ENCODE results near the gene ETV3. TPM values are rescaled to one million over a fixed set of nuclear protein-coding genes. Genes with fewer than 3 reads are reported as not detected.
"Not testable (repeated sequence)": the region's sequence is repeated elsewhere in the genome, so short reads cannot be mapped to it uniquely, and the experiment has no call there.

The ETV3 gene
- total RNA-seq, result 10 to 100 TPM; 20.0 to 28.0 (median 22.0) TPM

DNA sequence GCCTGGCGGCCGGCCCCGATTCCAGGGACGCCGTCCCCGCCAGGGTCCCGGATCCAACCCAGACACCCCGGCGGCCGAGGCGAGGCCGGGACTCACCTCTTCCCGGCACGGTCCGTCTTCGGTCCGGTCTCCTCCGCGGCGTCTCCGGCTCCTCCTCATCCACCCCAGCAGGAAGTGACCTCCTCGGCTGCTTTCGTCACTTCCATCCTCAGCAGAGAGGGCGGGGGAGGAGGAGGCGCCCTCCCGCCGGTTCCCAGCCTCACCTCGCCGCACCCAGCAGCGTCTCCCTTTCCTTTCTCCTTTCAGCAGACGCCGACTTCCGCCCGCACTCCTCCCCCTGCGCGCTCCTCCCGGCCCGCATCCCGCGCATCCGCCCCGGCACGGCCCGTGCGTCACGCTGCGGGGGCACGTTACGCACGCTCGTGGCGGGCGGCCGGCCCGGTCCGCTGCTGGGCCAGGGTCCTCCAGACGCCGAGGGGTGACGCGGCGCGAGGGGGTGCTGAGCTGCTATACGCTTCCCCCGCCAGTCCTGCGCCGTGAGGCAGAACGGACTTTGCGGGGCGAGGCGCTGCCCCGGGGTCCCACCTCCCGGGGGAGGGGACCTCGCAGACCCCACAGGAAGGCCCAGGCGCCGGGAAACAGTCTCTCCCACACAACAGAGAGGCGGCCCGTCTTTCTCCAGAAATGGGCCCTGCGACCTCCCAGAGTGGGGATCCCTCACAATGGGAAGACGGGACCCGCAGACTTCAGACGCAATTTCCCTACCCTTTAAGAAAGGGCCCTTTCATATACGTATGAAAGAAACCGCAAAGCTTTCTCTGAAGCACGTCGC is at the start of gene ETV3:
Gene ETV3, minus strand, starts transcription at position 176 of the 832 bp plus-strand sequence. CDS start 2,043 bp downstream, outside the sequence.
- intact Hi-C loops (cut with DNase I; ENCODE audit: low total_unique reads), result no loop called here
- Histone ChIP-seq H3K36me3 (no peaks in the 10 kb centered on the region), H3K4me1 (peaks cover 0 to 17% of the 10 kb centered on the region in 2 donors), H3K27ac (peak within 1 kb of the TSS; percentile 98 to 99), H3K4me3 (peak within 1 kb of the TSS; percentile 88 to 97 (median 96)), H3K27me3 (no peaks in the 10 kb centered on the region), H3K9me3 (no peaks in the 10 kb centered on the region)
- DNase-seq (ENCODE audit: low spot score in 2 of 2), result peak; percentile 92 to 93
- TF ChIP-seq CTCF (IDR thresholded peaks at IDR 0.05), result no peak
- TF ChIP-seq POLR2A (IDR thresholded peaks at IDR 0.05), result peak; percentile 91
- peak; percentile 95 to 99 (median 96) for TF ChIP-seq POLR2AphosphoS5 (IDR thresholded peaks at IDR 0.05)

DNA sequence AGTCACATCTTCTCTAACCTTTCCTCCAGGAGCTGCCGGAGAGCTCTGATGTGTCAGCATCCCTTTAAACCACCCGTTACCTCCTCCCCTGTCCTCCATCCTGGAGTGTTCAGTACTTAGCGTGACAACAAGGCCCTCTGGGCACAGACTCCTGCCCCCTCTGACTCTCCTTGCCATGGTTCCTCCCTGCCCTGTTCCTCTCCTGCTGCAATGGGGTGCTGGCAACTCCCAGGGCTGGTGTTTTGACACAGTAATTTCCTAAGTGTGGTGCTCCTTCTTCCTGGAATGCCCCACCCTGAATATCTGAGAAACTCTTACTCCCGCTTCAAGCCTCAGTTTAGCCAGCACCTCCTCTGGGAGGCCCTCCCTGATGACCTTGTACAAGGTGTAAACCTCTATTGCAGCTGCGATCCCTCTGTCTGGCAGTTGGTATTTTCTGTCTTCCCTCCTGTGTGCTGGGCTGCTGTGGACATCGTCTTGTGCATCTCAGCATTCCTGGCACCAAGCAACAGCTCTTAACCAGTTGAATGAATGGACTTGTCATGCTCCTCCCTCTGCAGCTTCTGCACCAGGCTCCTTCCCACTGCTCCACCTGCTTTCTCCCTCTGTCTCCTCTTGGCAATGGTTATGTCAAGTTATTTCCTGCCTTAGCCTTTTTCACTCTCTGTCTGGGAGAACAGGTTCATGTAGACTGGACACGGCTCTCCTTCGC is 48.2 kb upstream of the ETV3 start:
- H3K27me3 ChIP-seq, result peaks cover 0 to 4% of the 10 kb centered on the region in 2 donors
- intact Hi-C loops (cut with DNase I; ENCODE audit: low total_unique reads), result loop anchor here (10.0 kb wide), 1 partner anchor 308 kb away; no protein-coding TSS in a partner anchor
- no peak overlapping the region for H3K27ac ChIP-seq
- no peak for DNase-seq (ENCODE audit: low spot score in 2 of 2)
- TF ChIP-seq CTCF (IDR thresholded peaks at IDR 0.05) (no peak), POLR2A (IDR thresholded peaks at IDR 0.05) (no peak), POLR2AphosphoS5 (IDR thresholded peaks at IDR 0.05) (no peak)
- no peaks in the 10 kb centered on the region for H3K4me1 ChIP-seq
- no peaks in the 10 kb centered on the region for H3K9me3 ChIP-seq
- no peak overlapping the region for H3K4me3 ChIP-seq
- H3K36me3 ChIP-seq, result no peaks in the 10 kb centered on the region

GRCh38 chr1:157183870-157184269 is 45.7 kb upstream of the ETV3 start:
- intact Hi-C loops (cut with DNase I; ENCODE audit: low total_unique reads), result loop anchor here (10.0 kb wide), 1 partner anchor 311 kb away; no protein-coding TSS in a partner anchor
- H3K4me1 ChIP-seq, result no peaks in the 10 kb centered on the region
- DNase-seq (ENCODE audit: low spot score in 2 of 2), result no peak
- TF ChIP-seq POLR2AphosphoS5 (IDR thresholded peaks at IDR 0.05) (no peak), CTCF (IDR thresholded peaks at IDR 0.05) (no peak), POLR2A (IDR thresholded peaks at IDR 0.05) (no peak)
- H3K27me3 ChIP-seq, result peaks cover 0 to 4% of the 10 kb centered on the region in 2 donors
- no peak overlapping the region for H3K4me3 ChIP-seq
- no peak overlapping the region for H3K27ac ChIP-seq
- no peaks in the 10 kb centered on the region for H3K36me3 ChIP-seq
- H3K9me3 ChIP-seq, result no peaks in the 10 kb centered on the region

- H3K27ac ChIP-seq; DNase-seq (ENCODE audit: low spot score in 2 of 2); H3K27me3 ChIP-seq; H3K4me3 ChIP-seq; H3K36me3 ChIP-seq; H3K9me3 ChIP-seq; H3K4me1 ChIP-seq: not testable (repeated sequence)
- intact Hi-C loops (cut with DNase I; ENCODE audit: low total_unique reads), result loop anchor here (10.0 kb wide), 1 partner anchor 312 kb away; no protein-coding TSS in a partner anchor
These were observed 44.2 kb upstream of the ETV3 start for GRCh38 chr1:157182371-157182770.

DNA sequence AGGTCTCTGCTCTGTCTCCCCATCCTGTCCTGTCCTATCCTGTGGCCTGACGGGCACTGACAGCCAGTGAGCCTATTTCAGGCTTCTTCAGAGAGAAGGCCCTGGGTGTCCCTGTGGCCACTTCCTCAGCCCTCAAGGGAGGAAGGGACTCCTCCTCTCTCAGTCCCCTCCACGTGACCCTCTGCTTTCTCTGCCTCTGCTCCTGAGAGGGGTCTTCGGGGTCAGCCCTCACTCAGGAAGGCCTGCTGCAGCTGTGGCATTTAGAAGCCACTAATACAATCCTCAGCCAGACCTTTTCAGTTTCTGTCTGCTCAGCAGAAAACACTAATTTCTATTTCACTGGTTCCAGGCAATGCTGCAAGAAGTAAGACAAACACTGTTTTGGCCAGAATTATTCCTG is 43.6 kb upstream of the ETV3 start:
- DNase-seq (ENCODE audit: low spot score in 2 of 2), result no peak
- Histone ChIP-seq H3K4me3 (no peak overlapping the region), H3K27ac (no peak overlapping the region)

More for the DNA sequence above, 43.6 kb upstream of the ETV3 start:
- peaks cover 0 to 4% of the 10 kb centered on the region in 2 donors for H3K27me3 ChIP-seq
- no peaks in the 10 kb centered on the region for H3K4me1 ChIP-seq
- H3K9me3 ChIP-seq, result no peaks in the 10 kb centered on the region
- TF ChIP-seq POLR2AphosphoS5 (IDR thresholded peaks at IDR 0.05) (no peak), CTCF (IDR thresholded peaks at IDR 0.05) (no peak), POLR2A (IDR thresholded peaks at IDR 0.05) (no peak)
- intact Hi-C loops (cut with DNase I; ENCODE audit: low total_unique reads), result loop anchor here (10.0 kb wide), 1 partner anchor 313 kb away; no protein-coding TSS in a partner anchor
- no peaks in the 10 kb centered on the region for H3K36me3 ChIP-seq
